Body of pancreas (tissue), 4 donors: ENCODE measurements around the gene NOMO2. TPM values are rescaled to one million over a fixed set of nuclear protein-coding genes. Genes with fewer than 3 reads are reported as not detected.
"Not testable (repeated sequence)": the region's sequence is repeated elsewhere in the genome, so short reads cannot be mapped to it uniquely, and the experiment has no call there.

Source experiments
- ATAC-seq: fragments of 150-250 bp; one replicate; pipeline ENCODE4 v1.9.1; 2016
- DNase-seq, 4 donors: peaks; one replicate each; pipeline ENCODE4 v3.0.0-alpha.2; 2019
- H3K27ac ChIP-seq, 4 donors: fragments of 200-600 bp; sonication (generic); 1 replicate in 3 of 4; 2 replicates in 1 of 4; pipeline versions ENCODE4 v1.5.1 to v1.6.1; 2016 to 2019; ENCODE audit warnings: mild to moderate bottlenecking in 1 of 4, mixed read lengths in 1 of 4, moderate library complexity in 1 of 4
- H3K27me3 ChIP-seq, 2 donors: fragments of 200-600 bp; sonication (generic); one replicate each; pipeline ENCODE4 v1.6.0; 2016; ENCODE audit warnings: mild to moderate bottlenecking in 1 of 2
- H3K36me3 ChIP-seq, 2 donors: fragments of 200-600 bp; sonication (generic); replicated peaks in 1 of 2; 2 replicates each; pipeline ENCODE4 v1.5.1; 2016; ENCODE audit warnings: low read depth in 2 of 2; ENCODE audit not compliant: insufficient read depth in 1 of 2
- H3K4me1 ChIP-seq: fragments of 200-600 bp; sonication (generic); one replicate; pipeline ENCODE4 v1.6.0; 2016
- H3K4me3 ChIP-seq, 2 donors: fragments of 200-600 bp; sonication (generic); 1 replicate in 1 of 2; 2 replicates in 1 of 2; pipeline ENCODE4 v1.5.1; 2016 to 2019
- H3K9me3 ChIP-seq, 3 donors: fragments of 200-600 bp; sonication (generic); 1 replicate in 2 of 3; 2 replicates in 1 of 3; pipeline ENCODE4 v1.5.1; 2016
- WGBS, 2 donors: methylation state at CpG; one replicate each; pipeline ENCODE4 v1.1.5; 2017; 5-methylcytosine and 5-hydroxymethylcytosine counted together
- intact Hi-C: fragments of 100-400 bp; cut with DNase I; formaldehyde crosslinking; loops from one replicate; pipeline ENCODE4 v1.15.1; 2023
- microRNA-seq, 2 donors: library from miRNA; unstranded; fragments of <30 nt; microRNA quantifications; one replicate each; pipeline ENCODE4, GENCODE V29; 2016; ENCODE audit warnings: borderline number of aligned reads in 2 of 2, borderline replicate concordance in 2 of 2
- small RNA-seq: library from RNA; depleted of rRNA; stranded (forward); fragments of <200 nt; gene quantifications from one replicate; pipeline ENCODE3, GENCODE V24; 2016
- total RNA-seq, 2 donors: library from RNA; depleted of rRNA; stranded (reverse); fragments of >200 nt; gene quantifications; one replicate each; pipeline ENCODE4 v1.1.0, GENCODE V29; 2016

Gene NOMO2
- total RNA-seq, 2 donors from 2014 or later: 89.0 to 172 TPM

GRCh38 chr16:18385285-18385684 is 176.6 kb downstream of the NOMO2 start:
- H3K27me3 ChIP-seq, H3K4me1 ChIP-seq, ATAC-seq, DNase-seq, H3K9me3 ChIP-seq, H3K4me3 ChIP-seq, H3K36me3 ChIP-seq, intact Hi-C loops, H3K27ac ChIP-seq: not testable (repeated sequence)
- 96% methylated on average over 16 of the region's 33 CpGs; no CpG with 5 or more reads in 1 of the 2 donors for WGBS, 2 donors

- H3K27ac ChIP-seq, intact Hi-C loops, H3K4me1 ChIP-seq, H3K27me3 ChIP-seq, H3K36me3 ChIP-seq, H3K4me3 ChIP-seq, ATAC-seq, H3K9me3 ChIP-seq, DNase-seq: not testable (repeated sequence)
- no CpG with 5 or more reads among the region's 31 CpGs for WGBS, 2 donors
Observed at GRCh38 chr16:18384869-18385268, 177.0 kb downstream of the NOMO2 start.

- DNase-seq, intact Hi-C loops, H3K36me3 ChIP-seq, ATAC-seq, H3K4me3 ChIP-seq, H3K27ac ChIP-seq, H3K4me1 ChIP-seq, H3K27me3 ChIP-seq, H3K9me3 ChIP-seq: not testable (repeated sequence)
- WGBS, 2 donors: 86% methylated on average over 13 of the region's 25 CpGs; no CpG with 5 or more reads in 1 of the 2 donors
Observed at GRCh38 chr16:18384098-18384636, 177.7 kb downstream of the NOMO2 start.

- H3K4me3 ChIP-seq, ATAC-seq, H3K4me1 ChIP-seq, DNase-seq, H3K27ac ChIP-seq, H3K27me3 ChIP-seq, H3K36me3 ChIP-seq, H3K9me3 ChIP-seq, intact Hi-C loops: not testable (repeated sequence)
- 90% methylated on average over 13 of the region's 28 CpGs; no CpG with 5 or more reads in 1 of the 2 donors for WGBS, 2 donors
Observed at GRCh38 chr16:18382696-18383095, 179.2 kb downstream of the NOMO2 start.

Small RNA genes lying within 50 kb of the gene (microRNA-seq; reads per million reads assigned to microRNA genes)
- gene MIR3179-3 (0 reads per million in 2 donors), gene MIR3179-4 (0 reads per million in 2 donors), gene MIR3180-3 (0 reads per million in 2 donors), gene MIR3670-3 (0 reads per million in 2 donors), gene MIR3670-4 (0 reads per million in 2 donors), gene MIR6770-3 (0 reads per million in 2 donors)

Small RNA genes lying within 50 kb of the gene (small RNA-seq; reads per million reads assigned to genes)
- gene MIR3179-3 (not detected), gene MIR3179-4 (not detected), gene MIR3180-3 (not detected), gene MIR3670-3 (not detected), gene MIR3670-4 (not detected), gene MIR6770-3 (not detected), gene RF00019 (not detected)

Other genes starting within 250 kb of the NOMO2 start
- gene NPIPA8, start 225.4 kb downstream of the NOMO2 start, total RNA-seq: not detected
- 100 to 1,000 TPM; 232 to 393 TPM for gene RPS15A, start 228.2 kb upstream of the NOMO2 start, total RNA-seq
- gene ARL6IP1, start 239.5 kb upstream of the NOMO2 start, total RNA-seq: 100 to 1,000 TPM; 111 to 153 TPM